Hepatocyte (in vitro differentiated cells): ENCODE data around the gene SLC35A4. TPM values are rescaled to one million over a fixed set of nuclear protein-coding genes. Genes with fewer than 3 reads are reported as not detected.

Experiments
- DNase-seq: peaks from one replicate; pipeline ENCODE4 v3.0.0-alpha.2; 2016; ENCODE audit warnings: low spot score
- H2AFZ ChIP-seq: fragments of 200-600 bp; sonication (generic); 2 replicates; pipeline ENCODE4 v1.6.0; 2016; ENCODE audit warnings: antibody characterized with exemption, mild to moderate bottlenecking
- H3K27ac ChIP-seq: fragments of 200-600 bp; sonication (generic); 2 replicates; pipeline ENCODE4 v1.5.1; 2016; ENCODE audit warnings: mild to moderate bottlenecking
- H3K27me3 ChIP-seq: fragments of 200-600 bp; sonication (generic); 2 replicates; pipeline ENCODE4 v1.6.1; 2016
- H3K36me3 ChIP-seq: fragments of 200-600 bp; sonication (generic); replicated peaks from 2 replicates; pipeline ENCODE4 v1.5.1; 2016; ENCODE audit warnings: low read depth; ENCODE audit not compliant: insufficient read depth
- H3K4me1 ChIP-seq: fragments of 200-600 bp; sonication (generic); 2 replicates; pipeline ENCODE4 v1.5.1; 2016; ENCODE audit warnings: mild to moderate bottlenecking, moderate library complexity; ENCODE audit not compliant: insufficient read depth
- H3K4me2 ChIP-seq: fragments of 200-600 bp; sonication (generic); 2 replicates; pipeline ENCODE4 v1.6.0; 2016
- H3K4me3 ChIP-seq: fragments of 200-600 bp; sonication (generic); 2 replicates; pipeline ENCODE4 v1.5.1; 2016; ENCODE audit warnings: mild to moderate bottlenecking
- H3K79me2 ChIP-seq: fragments of 200-600 bp; sonication (generic); 2 replicates; pipeline ENCODE4 v1.6.0; 2017; ENCODE audit warnings: mild to moderate bottlenecking
- H3K9me2 ChIP-seq: fragments of 200-600 bp; sonication (generic); replicated peaks from 2 replicates; pipeline ENCODE4 v1.6.0; 2017; ENCODE audit warnings: mild to moderate bottlenecking; ENCODE audit not compliant: insufficient read depth
- H3K9me3 ChIP-seq: fragments of 200-600 bp; sonication (generic); 2 replicates; pipeline ENCODE4 v1.5.1; 2016; ENCODE audit warnings: low read depth, mild to moderate bottlenecking
- H4K20me1 ChIP-seq: fragments of 200-600 bp; sonication (generic); 2 replicates; pipeline ENCODE4 v1.6.0; 2016; ENCODE audit warnings: mild to moderate bottlenecking; ENCODE audit not compliant: insufficient read depth, poor library complexity, severe bottlenecking
- CTCF ChIP-seq: fragments of 200-600 bp; sonication (generic); IDR thresholded peaks from 2 replicates; pipeline ENCODE4 v1.5.1; 2016; ENCODE audit warnings: antibody characterized with exemption, mild to moderate bottlenecking; ENCODE audit not compliant: poor library complexity
- EZH2 ChIP-seq: fragments of 200-600 bp; sonication (generic); IDR thresholded peaks from 2 replicates; pipeline ENCODE4 v1.6.1; 2016; ENCODE audit warnings: antibody characterized with exemption, mild to moderate bottlenecking, borderline replicate concordance
- EZH2phosphoT487 ChIP-seq: fragments of 200-600 bp; sonication (generic); IDR thresholded peaks from one replicate; pipeline ENCODE4 v1.6.1; 2018; ENCODE audit warnings: antibody characterized with exemption, mild to moderate bottlenecking, low read depth, moderate library complexity; ENCODE audit not compliant: unreplicated experiment, severe bottlenecking
- WGBS: methylation state at CpG from one replicate; pipeline ENCODE4 v1.1.6; 2016; ENCODE audit warnings: low lambda C conversion rate; ENCODE audit errors: missing lambda C conversion rate; 5-methylcytosine and 5-hydroxymethylcytosine counted together
- polyA plus RNA-seq: library from polyadenylated mRNA; unstranded; fragments of >200 nt; fragmentation: Nextera tagmentation; extraction: Ambion mirVana; gene quantifications from 2 replicates; pipeline ENCODE4 v1.2.1, GENCODE V29; 2016
- total RNA-seq: library from RNA; depleted of rRNA; stranded (reverse); fragments of >200 nt; gene quantifications from 2 replicates; pipeline ENCODE4 v1.2.3, GENCODE V29; 2014

Gene SLC35A4
- total and polyA plus RNA-seq, 2 experiments from 2014 or later = 34.1 to 81.0 TPM

GRCh38 chr5:140551872-140552271 is 12.8 kb upstream of the SLC35A4 start:
- Histone ChIP-seq H3K4me1 (peaks cover 25% of the 10 kb centered on the region), H3K4me2 (no peak overlapping the region), H3K36me3 (no peaks in the 10 kb centered on the region), H4K20me1 (peaks cover 5% of the 10 kb centered on the region), H3K27ac (no peak overlapping the region), H3K9me3 (no peaks in the 10 kb centered on the region), H3K9me2 (no peaks in the 10 kb centered on the region), H2AFZ (no peak overlapping the region), H3K27me3 (no peaks in the 10 kb centered on the region), H3K79me2 (peaks cover 46% of the 10 kb centered on the region), H3K4me3 (no peak overlapping the region)
- TF ChIP-seq EZH2 = no peak
- TF ChIP-seq CTCF = no peak
- TF ChIP-seq EZH2phosphoT487 = no peak
- 96% methylated on average over 4 of the region's 4 CpGs for WGBS
- DNase-seq = no peak

DNA sequence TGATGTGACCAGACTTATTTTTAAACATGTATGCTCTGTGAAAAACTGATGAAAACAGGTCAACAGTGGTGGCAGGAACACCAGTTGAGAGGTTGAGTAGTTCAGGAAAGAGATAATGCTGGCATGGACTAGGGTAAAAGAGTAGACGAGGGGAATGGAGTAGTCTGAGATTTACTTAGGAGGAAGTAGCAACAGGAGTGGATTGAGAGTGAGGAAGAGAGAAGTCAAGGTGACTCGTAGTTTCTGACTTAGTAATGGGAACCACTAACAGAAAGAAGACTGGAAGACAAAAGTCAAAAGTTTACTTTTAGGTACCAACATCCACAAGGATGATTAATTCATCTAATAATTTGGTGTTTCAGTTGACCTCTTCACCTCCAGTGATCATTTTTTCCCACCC is 11.0 kb upstream of the SLC35A4 start:
- Histone ChIP-seq H3K9me3 (no peaks in the 10 kb centered on the region), H3K4me2 (no peak overlapping the region), H3K9me2 (no peaks in the 10 kb centered on the region), H4K20me1 (peaks cover 5% of the 10 kb centered on the region), H3K79me2 (peaks cover 48% of the 10 kb centered on the region), H2AFZ (no peak overlapping the region), H3K27ac (no peak overlapping the region), H3K36me3 (no peaks in the 10 kb centered on the region), H3K27me3 (no peaks in the 10 kb centered on the region), H3K4me3 (no peak overlapping the region), H3K4me1 (peaks cover 18% of the 10 kb centered on the region)
- 94% methylated on average over 2 of the region's 2 CpGs for WGBS
- TF ChIP-seq CTCF (no peak), EZH2phosphoT487 (no peak), EZH2 (no peak)
- no peak for DNase-seq

- no peak overlapping the region for H3K4me2 ChIP-seq
- TF ChIP-seq EZH2phosphoT487 (no peak), EZH2 (no peak), CTCF (no peak)
- peaks cover 5% of the 10 kb centered on the region for H4K20me1 ChIP-seq
- WGBS = 69% methylated on average over 2 of the region's 2 CpGs
- H3K36me3 ChIP-seq = no peaks in the 10 kb centered on the region
- no peaks in the 10 kb centered on the region for H3K9me2 ChIP-seq
- H2AFZ ChIP-seq = no peak overlapping the region
- H3K4me3 ChIP-seq = no peak overlapping the region
- H3K27ac ChIP-seq = no peak overlapping the region
- no peaks in the 10 kb centered on the region for H3K9me3 ChIP-seq
- peaks cover 12% of the 10 kb centered on the region for H3K4me1 ChIP-seq
- no peak for DNase-seq
- H3K79me2 ChIP-seq = peaks cover 48% of the 10 kb centered on the region
- no peaks in the 10 kb centered on the region for H3K27me3 ChIP-seq
Observed at GRCh38 chr5:140554454-140554853, 10.2 kb upstream of the SLC35A4 start.

DNA sequence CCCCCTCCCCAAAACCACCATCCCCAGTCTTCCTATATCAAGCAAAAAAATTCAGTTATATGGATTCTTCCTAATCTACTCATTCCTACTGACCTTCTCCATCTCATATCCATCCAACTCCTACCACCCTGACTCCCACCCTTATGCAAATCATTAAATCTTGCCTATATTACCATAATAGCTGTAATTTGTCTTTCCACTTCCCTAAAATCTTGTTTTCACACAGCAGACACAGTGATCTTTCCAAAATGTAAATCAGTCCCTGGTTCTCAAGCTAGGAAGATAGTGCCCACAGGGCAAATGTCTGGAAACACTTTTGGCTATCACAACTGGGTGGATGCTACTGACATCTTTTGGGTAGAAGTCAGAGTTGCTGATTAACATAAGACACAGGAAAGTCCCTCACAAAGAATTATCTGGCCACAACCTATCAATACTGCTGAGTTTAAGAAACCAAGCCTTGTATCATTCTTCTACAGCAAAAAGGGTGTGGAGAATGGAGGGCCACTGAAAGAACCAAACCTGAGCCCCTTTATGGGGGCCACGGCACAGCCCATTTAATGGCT is 8.8 kb upstream of the SLC35A4 start:
- no peak for DNase-seq
- Histone ChIP-seq H3K9me2 (no peaks in the 10 kb centered on the region), H4K20me1 (peaks cover 5% of the 10 kb centered on the region), H3K4me3 (no peak overlapping the region), H2AFZ (no peak overlapping the region), H3K27ac (peak overlapping the region; percentile 21), H3K9me3 (no peaks in the 10 kb centered on the region), H3K4me1 (peaks cover 12% of the 10 kb centered on the region), H3K36me3 (no peaks in the 10 kb centered on the region), H3K27me3 (no peaks in the 10 kb centered on the region), H3K4me2 (peak overlapping the region; percentile 80), H3K79me2 (peaks cover 48% of the 10 kb centered on the region)
- TF ChIP-seq EZH2 (no peak), CTCF (no peak), EZH2phosphoT487 (no peak)
- WGBS = 87% methylated on average over 1 of the region's 1 CpG
